ENCODE data around the gene MX1. TPM values are rescaled to one million over a fixed set of nuclear protein-coding genes. Genes with fewer than 3 reads are reported as not detected.
A peak's percentile ranks its signal among the peaks of the same experiment; 100 is the strongest.

MX1 gene
- total RNA-seq, 2 donors from 2014 or later: 7.3 to 17.7 TPM

DNA sequence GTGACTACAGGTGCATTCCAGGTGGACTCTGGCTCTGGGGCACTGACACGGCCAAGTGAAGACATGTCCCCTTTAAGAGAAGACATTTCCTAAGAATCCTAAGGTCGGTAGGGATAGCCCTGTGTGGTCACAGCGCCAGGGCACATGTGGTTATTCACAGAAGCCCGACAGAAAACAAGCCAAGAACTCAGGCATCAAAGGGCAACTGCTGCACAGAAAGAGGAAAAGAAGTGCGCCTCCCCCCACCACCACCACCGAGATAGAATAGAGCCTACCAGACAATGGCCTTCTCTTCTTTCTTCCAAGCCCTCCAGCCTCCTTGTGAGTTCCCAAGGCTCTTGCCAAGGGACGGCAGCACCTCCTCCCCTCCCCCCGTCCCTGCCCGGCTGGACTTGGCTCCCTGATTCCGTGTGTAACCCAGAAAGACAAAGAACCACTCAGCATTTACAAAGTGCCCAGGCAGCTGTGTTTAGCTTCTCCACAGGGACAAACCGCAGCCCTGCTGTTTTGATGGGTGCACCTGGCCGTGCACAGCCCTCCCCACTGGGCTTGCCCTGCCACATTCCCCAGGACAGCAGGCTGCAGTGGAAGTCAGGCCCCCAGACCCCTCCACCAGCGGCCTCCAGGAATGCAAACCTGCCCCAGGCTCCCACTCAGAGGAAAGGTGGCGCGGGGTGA is 51.7 kb downstream of the MX1 start:
- H3K27me3 ChIP-seq: no peaks in the 10 kb centered on the region
- no peaks in the 10 kb centered on the region for H3K9me3 ChIP-seq
- H3K36me3 ChIP-seq: peaks cover 6% of the 10 kb centered on the region
- no peak overlapping the region for H3K27ac ChIP-seq
- H3K4me3 ChIP-seq: no peak overlapping the region
- no peaks in the 10 kb centered on the region for H3K4me1 ChIP-seq
- H3K9ac ChIP-seq (ENCODE audit: low read depth in 2 of 2, low read length in 2 of 2): no peak overlapping the region
- TF ChIP-seq, protein P1, sequence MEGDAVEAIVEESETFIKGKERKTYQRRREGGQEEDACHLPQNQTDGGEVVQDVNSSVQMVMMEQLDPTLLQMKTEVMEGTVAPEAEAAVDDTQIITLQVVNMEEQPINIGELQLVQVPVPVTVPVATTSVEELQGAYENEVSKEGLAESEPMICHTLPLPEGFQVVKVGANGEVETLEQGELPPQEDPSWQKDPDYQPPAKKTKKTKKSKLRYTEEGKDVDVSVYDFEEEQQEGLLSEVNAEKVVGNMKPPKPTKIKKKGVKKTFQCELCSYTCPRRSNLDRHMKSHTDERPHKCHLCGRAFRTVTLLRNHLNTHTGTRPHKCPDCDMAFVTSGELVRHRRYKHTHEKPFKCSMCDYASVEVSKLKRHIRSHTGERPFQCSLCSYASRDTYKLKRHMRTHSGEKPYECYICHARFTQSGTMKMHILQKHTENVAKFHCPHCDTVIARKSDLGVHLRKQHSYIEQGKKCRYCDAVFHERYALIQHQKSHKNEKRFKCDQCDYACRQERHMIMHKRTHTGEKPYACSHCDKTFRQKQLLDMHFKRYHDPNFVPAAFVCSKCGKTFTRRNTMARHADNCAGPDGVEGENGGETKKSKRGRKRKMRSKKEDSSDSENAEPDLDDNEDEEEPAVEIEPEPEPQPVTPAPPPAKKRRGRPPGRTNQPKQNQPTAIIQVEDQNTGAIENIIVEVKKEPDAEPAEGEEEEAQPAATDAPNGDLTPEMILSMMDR (IDR thresholded peaks at IDR 0.05): no peak
- DNase-seq: no peak
- intact Hi-C loops (cut with DNase I): no loop called here

DNA sequence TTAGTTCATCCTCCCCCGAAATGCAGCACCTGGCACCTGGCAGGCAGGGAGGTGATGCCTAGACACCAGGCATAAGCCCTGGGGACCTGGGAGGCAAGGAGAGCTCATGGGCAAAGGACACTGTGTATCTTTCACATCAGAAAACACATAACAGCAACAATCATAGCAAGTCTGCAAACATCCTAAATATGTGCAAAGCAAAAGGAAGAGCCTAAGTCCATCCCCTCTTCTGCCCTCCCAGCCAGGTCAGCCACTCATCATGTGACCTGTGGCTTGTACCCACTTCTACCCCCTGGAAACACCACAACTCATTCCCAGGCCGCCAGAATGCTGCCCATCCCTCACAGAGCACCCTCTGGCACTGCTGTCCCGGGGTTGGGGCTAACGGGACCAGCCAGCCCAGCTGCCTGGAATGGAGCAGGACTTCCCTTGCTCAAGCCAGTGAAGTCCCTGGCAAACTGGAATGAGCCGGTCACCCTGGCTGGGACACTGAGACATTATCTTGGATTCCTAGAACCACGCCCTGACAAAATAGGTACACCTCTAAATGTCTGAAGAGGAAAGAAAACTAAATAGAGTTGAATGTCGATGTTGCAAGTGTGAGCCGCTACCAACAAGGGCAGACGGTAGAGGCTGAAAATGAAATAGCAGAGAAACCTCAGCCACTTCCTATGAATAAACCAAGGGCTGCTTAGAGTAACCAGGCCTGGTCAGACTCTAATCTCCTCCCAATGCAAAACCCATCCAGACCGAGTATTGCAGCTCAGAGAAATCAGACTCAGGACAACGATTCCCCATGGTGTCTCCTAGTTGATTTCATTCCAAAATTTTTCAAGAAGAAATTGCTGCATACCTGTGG is 52.5 kb downstream of the MX1 start:
- no peaks in the 10 kb centered on the region for H3K9me3 ChIP-seq
- peak; percentile 69 for DNase-seq
- TF ChIP-seq, protein P1 (IDR thresholded peaks at IDR 0.05): no peak
- H3K27ac ChIP-seq: no peak overlapping the region
- no peak overlapping the region for H3K4me3 ChIP-seq
- no peaks in the 10 kb centered on the region for H3K27me3 ChIP-seq
- H3K4me1 ChIP-seq: no peaks in the 10 kb centered on the region
- intact Hi-C loops (cut with DNase I): no loop called here
- peaks cover 6% of the 10 kb centered on the region for H3K36me3 ChIP-seq
- no peak overlapping the region for H3K9ac ChIP-seq (ENCODE audit: low read depth in 2 of 2, low read length in 2 of 2)

DNA sequence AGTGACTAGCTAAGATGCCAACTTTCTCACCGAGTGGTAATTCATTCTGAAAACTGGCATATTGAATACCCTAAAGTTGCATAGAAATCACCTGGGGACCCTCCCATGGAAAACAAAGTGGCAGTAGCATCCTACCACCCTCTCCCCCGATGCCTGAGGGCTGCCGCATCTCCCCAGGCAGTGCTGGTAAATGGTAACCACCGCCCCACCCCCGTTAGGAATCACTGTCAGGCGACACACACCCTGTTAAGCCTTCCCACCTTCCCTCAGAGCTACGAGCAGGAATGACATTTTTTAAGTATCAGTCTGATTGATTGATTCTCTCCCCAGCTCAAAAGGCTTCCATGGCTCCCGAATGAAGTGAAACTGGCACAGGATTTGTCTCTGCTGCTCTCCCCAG is 53.6 kb downstream of the MX1 start:
- no peaks in the 10 kb centered on the region for H3K27me3 ChIP-seq
- no peaks in the 10 kb centered on the region for H3K9me3 ChIP-seq
- DNase-seq: no peak
- no peaks in the 10 kb centered on the region for H3K4me1 ChIP-seq
- no peak overlapping the region for H3K4me3 ChIP-seq
- H3K9ac ChIP-seq (ENCODE audit: low read depth in 2 of 2, low read length in 2 of 2): no peak overlapping the region
- H3K27ac ChIP-seq: no peak overlapping the region
- intact Hi-C loops (cut with DNase I): no loop called here
- TF ChIP-seq, protein P1 (IDR thresholded peaks at IDR 0.05): no peak
- peaks cover 6% of the 10 kb centered on the region for H3K36me3 ChIP-seq

DNA sequence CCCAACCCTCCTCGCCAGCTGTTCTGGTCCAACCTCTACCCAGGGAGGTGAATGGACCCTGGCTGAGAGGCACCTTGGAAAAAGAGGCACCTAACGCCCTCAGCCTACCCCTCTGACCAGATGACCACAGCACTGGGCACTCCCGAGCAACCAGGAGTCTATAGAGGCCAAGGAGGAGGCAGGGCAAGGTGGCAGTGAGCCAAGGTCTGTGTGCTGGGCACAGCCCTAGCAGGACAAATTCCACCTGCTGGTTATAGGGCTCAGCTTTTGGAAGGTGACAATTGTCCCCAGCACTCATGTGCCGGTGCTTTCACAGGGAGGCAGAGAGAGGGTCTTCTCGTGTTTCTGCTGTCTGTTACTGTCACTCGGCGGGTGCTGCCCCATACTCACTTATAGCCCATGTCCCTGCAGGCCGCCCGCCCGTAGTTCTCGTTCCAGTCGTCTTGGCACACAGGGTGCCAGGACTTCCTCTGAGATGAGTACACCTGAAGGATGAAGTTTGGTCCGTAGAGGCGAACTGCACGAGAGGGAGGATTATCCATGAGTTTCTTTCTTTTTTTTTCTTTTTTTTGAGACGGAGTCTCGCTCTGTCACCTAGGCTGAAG is 54.1 kb downstream of the MX1 start:
- H3K27ac ChIP-seq: no peak overlapping the region
- peak; percentile 71 for DNase-seq
- TF ChIP-seq, protein P1 (IDR thresholded peaks at IDR 0.05): no peak
- no peak overlapping the region for H3K4me3 ChIP-seq
- H3K9ac ChIP-seq (ENCODE audit: low read depth in 2 of 2, low read length in 2 of 2): no peak overlapping the region
- H3K27me3 ChIP-seq: no peaks in the 10 kb centered on the region
- H3K36me3 ChIP-seq: peaks cover 6% of the 10 kb centered on the region
- intact Hi-C loops (cut with DNase I): no loop called here
- no peaks in the 10 kb centered on the region for H3K4me1 ChIP-seq
- H3K9me3 ChIP-seq: no peaks in the 10 kb centered on the region

DNA sequence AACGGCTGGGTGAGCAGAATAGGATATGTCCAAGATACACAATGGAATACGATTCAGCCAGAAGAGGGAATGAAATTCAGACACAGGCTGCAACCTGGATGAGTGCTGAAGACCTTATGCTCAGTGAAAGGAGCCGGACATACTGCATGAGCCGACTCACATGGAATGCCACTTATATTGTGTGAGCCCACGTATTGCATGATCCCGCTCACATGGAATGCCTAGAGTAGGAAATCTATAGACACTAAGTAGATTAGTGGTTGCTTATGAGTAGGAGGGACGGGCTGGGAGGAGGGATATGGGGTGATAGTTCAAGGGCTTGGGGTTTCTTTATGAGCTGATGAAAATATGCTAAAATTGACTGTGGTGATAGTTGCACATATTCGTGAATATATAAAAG is 55.2 kb downstream of the MX1 start:
- intact Hi-C loops (cut with DNase I): no loop called here
- TF ChIP-seq, protein P1 (IDR thresholded peaks at IDR 0.05): no peak
- Histone ChIP-seq H3K27ac (no peak overlapping the region), H3K4me1 (no peaks in the 10 kb centered on the region), H3K4me3 (no peak overlapping the region), H3K27me3 (no peaks in the 10 kb centered on the region), H3K36me3 (peaks cover 6% of the 10 kb centered on the region), H3K9ac (ENCODE audit: low read depth in 2 of 2, low read length in 2 of 2) (no peak overlapping the region), H3K9me3 (no peaks in the 10 kb centered on the region)
- DNase-seq: no peak
